Embryonic facial prominence (tissue), 1 donor: ENCODE results near the gene ABLIM1.

Experiments
- DNase-seq: peaks from one replicate; pipeline ENCODE4 v3.0.0-alpha.2; 2016; ENCODE audit errors: extremely low spot score

ABLIM1 gene

DNA sequence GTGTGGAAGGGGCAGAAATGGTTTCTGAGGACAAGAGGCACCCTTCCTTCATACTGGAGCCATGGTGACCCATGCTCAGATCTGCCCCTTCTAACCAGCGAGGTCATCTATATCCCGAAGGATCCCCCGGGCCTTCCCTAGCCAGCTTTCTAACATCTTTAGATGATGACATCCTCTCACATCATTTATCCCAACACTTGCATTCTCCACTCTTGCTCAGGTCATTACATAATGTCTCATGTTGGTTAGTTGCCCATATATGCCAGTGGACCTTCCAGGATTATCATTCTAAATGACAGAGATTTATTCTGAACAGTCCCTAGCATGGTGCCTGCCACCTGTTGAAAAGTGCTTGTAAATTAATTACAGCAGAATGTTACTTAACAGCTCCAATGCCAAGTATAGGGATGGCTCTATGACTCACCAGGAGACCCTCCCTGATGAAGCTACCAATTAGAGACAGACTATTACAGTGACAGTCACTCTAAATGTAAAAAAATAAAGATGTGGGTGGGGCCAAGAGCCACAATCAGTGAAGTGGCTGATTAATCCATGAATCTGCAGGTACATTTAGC, 22.6 kb upstream of the ABLIM1 start:
- no peak for DNase-seq

DNA sequence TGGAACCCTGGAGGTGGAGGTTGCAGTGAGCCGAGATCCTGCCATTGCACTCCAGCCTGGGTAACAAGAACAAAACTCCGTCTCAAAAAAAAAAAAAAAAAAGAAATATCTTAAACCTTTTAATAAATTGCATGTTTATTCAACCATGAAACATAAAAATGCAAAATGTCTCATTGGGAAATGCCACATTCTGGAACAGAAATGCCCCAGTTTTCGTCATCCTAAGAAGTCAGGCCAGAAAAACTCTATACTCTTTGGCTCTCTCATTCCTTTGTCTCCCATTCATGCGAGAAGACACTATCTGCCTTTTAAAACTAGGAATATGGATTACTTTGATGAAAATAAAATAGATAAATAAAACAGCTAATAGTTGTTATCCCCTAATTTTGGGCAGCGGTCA, 21.5 kb upstream of the ABLIM1 start:
- no peak for DNase-seq

DNA sequence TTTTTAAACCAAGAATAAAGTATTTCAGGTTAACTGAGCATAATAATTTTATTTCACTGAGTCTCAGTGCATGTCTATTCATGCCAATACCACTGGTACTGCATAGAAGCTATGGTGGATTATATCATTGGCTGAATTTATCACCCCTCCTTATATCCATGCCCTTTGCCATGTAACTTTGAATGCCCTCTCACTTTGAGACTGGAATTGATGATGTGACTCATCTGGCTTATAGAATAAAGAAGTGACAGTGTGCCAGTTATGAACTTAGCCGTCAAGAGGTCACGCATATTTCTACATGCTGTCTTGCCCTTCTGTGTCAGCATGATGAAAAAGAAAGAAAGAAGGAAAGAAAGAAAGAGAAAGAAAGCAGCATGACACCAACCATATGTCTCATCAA, 20.7 kb upstream of the ABLIM1 start:
- no peak for DNase-seq

DNA sequence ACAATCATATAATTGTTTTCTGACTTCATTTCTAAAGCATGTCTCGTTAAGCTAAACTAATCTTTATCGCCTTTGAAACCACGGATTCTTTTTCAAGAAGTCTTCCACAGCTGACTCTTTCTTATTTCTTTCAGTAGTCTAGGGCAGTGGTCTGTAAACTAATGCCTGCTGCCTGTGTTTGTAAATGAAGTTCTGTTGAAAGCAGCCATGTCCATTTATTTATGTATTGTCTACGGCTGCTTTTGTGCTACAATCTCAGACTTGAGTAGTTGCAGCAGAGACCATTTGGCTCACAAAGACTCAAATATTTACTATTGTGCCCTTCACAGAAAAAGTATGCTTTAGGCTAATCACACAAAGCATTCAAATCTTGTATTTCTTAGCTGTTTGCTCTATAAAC, 20.3 kb upstream of the ABLIM1 start:
- DNase-seq: no peak

DNA sequence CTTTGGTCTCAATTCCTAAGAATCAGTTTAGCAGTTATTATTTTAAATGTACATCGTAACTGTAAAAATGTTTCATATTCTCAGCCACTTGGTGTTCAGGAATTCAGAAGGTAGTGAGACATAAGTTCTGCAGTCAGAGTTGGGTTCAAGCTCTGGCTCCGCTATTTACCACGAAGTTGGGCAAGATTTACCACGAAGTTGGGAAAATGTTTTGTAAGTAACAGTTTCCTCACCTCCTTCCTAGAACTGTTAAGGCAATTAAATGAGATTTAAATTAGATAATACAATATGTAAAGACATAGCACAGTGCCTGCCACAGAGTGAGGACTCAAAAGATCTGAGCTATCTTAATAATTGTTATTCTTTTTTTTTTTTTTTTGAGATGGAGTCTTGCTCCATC, 16.3 kb upstream of the ABLIM1 start:
- DNase-seq: no peak

DNA sequence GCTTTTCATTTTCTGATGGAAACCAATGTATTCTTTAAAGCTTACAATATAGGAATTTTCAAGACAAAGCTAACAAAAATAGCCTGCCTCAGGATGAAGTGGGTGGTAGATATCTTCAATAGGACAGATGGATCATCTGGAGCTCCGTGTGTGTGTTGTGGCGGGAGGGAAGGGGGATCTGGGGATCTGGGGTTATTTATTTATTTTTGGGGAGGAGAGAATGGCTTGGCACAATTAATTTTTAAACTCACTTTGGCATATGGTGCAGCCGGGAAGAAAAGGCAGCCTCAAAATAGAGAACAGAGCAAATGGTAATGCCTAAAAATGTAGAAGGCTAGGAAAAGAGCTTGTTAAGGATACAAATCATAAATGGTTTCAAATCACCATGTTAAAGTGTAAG, 11.6 kb upstream of the ABLIM1 start:
- no peak for DNase-seq

DNA sequence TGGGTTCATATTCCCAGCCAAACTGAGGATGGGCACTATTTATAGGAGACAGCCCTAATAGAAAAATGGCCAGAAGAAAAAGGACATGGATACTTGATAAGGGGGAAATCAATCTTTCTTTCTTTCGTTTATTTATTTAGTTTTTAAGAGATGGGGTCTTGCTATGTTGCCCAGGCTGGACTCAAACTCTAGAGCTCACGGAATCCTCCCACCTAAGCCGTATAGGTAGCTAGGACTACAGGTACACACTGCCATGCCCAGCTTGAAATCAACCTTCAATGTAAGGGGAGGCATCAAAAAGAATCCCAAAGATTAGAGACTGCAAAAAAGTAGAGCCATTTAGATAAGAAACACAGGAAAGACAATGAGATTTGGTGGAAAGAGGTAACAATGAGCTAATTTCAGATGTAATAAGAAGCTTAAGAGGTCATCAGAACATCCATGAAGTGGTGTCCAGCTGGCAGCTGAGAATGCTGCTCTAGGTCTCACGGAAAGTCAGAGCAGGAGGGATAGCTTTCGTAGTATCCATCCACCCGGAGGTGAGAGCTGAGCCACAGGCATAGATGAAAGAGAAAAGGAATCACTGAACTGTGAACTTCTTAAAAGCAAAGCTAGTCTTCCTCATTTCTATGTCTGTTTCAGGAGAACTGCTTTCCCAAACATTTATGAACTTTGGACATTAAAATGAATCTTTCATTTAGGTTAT, 10.5 kb upstream of the ABLIM1 start:
- DNase-seq: no peak

DNA sequence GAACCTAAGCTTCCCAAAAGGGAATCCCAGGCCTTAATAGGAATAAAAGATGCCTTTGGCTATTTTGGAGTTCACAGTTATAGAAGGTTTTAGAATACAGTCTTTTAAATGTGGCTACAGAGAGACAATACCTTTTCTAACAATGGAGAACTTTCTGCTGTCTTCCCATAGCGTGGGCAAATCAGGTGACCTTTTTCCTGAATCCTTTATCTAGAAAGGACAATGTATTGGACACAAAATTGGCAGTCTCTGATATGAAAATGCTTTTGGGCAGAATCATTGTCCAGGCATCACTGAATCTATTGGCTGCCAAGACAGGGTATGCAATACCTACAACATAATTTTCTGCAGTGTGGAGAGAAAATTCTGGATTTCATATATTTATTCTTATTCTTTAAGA, 7.8 kb upstream of the ABLIM1 start:
- DNase-seq: no peak

DNA sequence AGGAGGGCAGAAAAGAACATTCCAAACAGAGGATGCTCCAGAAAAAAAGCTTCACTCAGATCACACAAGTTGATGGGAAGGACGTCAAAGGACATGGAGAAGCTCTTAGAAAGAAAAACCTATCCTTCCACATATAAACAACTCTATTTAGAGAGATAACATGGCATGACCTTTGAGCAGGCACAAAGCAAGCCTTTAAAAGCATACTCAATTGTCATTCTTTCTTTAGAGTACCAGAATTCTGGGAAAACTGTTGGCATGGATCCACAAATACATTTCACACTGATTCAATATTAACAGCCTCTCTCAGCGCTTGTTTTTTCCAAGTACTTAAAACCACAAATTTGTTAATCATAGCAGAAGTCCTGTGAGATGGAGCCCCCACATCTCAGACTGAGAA, 7.3 kb upstream of the ABLIM1 start:
- DNase-seq: no peak

DNA sequence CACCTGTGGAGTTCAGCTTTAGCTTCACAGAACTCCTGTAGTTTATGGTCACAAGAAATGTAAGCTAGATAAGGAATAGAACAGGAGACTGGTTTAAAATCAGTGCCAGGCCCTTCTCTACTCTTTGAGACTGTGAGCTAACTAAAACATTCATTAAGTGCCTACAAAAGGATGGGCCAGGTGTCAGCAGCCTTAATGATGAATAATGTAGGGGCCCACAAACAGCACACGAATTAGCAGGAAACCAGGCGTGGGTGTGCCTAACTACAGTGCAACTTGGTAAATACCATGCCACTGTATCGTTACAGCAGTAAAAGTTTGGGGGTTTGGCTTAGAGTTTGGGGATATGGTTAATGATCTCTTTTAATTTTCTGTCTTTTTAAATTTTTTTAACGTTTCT, 6.1 kb upstream of the ABLIM1 start:
- no peak for DNase-seq

DNA sequence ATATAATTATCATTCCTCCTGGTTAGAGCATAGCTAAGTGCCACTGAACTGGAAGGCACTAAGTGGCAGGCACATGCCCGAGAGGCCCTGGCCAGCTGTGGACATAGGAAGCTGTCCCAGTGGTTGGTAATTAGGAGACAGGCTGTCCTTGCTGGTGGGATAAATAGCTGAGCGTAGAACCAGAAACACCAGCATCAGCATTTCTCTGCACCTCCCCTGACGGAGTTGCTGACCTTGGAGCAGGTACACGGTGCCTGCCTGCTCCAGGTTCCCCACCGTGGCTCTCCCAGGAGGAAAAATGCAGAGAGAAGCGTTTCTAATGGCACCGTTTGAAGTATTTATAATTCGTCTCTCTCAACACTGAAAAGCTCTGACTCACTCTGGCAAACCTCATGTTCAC, 5.6 kb upstream of the ABLIM1 start:
- DNase-seq: no peak

DNA sequence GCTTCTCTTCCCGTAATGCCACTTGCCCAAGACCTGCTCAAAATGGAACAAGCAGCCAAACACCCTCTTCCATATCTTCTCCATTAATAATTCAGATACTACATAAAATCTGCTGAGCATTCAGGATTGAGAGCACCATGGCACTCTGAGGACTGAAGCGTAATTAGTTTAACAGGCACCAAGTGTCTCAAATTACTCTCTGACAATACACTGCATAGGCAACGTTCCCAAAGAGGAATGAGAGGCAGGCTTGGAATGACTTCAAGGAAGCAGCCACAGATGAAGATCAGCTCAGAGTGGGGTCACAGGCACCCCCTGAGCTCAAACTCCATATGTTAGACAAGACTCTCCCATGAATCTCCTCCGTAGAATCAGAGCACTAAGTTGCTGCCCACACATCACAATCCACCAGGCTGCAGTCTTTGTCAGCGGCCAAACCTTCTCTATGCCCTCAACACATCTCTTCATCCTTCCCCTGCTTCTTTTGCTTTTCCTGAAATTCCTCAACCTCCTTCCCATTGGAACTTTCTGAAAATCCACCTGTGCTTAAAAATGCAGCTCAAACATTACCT, 4.7 kb upstream of the ABLIM1 start:
- no peak for DNase-seq

DNA sequence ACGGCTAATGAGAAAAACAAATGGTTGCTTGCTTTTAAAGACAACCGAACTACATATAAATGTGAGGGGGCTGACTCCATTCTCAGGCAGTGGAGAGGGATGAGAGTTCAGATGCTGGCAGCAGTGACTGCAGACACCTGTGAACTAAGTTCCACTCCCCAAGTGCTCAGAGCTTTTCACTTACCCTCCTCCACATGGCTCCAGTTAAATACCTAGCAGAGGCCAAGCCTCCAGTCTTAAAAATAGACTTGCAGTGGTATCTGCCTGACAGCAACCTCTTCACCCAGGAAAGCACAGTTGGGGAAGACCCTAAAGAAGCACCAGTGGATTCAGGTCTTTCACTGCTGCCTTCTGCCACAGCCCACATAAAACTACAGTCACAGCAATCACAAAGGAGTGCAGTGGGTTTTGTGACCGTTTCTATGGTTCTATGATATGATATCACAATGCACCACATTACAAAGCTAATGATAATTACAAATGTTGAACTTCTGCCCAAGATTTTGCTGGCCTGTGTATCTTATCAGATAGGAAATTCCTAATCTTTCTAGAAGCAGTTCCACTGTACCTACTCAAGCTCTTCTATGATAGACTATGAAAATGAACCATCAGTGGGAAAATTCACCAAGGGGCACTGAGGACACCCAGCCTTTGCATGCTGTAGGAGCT, 3.3 kb upstream of the ABLIM1 start:
- no peak for DNase-seq

DNA sequence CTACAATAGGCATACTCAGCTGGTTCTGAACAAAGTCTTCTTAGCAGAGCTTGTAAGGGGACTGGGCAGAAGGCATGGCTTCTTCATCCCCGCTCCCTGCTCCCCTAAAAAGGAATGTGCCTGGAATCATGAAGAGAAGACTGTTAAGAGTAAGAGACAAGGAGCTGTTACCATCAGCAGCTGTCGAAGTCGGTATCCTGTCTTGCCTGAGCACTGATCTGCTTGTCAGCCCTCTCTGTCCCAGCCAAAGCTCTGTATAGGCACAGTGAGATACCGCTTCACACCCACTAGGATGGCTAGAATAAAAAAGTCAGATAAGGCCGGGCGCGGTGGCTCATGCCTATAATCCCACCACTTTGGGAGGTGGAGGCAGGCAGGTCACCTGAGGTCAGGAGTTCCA, 2.4 kb downstream of the ABLIM1 start:
- DNase-seq: no peak

DNA sequence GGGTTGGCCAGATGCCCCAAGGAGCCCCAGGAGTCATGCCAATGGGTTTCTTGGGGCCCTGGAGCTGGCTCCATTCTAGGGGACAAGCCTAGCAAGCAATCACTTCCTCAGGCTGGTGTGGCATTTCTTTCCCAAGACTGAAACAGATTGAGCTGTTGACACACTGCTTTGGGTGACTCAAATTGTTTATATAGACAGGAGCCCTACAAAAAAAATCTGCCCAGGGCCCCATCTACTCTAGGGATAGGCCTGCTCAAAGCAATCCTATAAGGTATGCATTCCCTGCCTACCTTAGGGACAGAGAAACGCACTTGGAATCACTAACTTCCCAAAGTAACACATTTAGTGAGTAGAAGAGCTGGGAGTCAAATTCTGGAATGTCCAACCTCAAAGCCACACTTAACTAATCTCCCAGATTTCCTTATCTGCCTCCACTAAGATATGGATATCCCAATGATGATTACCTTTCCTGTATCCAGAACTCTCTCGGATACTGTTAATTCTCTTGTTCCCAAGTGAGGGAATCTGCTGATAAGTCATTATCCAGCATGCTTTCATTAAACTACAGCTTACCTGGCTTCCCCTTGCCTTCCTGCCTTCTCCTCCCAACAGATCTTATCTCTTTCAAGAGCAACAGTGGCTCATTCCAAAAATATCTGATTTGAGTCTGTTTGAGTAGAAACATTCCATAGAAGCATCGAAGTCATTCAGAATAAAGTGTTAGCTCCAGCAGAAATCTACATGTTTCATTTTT, 3.1 kb downstream of the ABLIM1 start:
- DNase-seq: no peak

DNA sequence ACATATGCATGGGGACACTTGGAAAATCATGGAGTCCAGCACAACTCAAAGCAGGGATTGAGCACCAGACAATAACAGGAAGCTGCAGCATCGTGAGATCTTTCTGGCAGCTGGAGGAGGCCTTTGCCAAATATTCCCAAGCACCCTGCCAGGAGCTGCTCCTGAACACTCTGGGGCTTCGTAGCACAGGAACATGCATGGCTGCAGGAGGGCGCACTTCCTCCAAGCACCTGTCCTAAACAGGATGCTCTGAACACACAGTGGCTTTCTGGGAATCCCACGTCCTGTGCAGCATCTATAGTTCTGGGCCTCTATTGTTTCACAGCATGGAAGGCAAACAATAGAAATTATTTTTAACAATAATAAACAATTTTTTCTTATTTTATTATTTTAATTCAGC, 4.1 kb downstream of the ABLIM1 start:
- no peak for DNase-seq

DNA sequence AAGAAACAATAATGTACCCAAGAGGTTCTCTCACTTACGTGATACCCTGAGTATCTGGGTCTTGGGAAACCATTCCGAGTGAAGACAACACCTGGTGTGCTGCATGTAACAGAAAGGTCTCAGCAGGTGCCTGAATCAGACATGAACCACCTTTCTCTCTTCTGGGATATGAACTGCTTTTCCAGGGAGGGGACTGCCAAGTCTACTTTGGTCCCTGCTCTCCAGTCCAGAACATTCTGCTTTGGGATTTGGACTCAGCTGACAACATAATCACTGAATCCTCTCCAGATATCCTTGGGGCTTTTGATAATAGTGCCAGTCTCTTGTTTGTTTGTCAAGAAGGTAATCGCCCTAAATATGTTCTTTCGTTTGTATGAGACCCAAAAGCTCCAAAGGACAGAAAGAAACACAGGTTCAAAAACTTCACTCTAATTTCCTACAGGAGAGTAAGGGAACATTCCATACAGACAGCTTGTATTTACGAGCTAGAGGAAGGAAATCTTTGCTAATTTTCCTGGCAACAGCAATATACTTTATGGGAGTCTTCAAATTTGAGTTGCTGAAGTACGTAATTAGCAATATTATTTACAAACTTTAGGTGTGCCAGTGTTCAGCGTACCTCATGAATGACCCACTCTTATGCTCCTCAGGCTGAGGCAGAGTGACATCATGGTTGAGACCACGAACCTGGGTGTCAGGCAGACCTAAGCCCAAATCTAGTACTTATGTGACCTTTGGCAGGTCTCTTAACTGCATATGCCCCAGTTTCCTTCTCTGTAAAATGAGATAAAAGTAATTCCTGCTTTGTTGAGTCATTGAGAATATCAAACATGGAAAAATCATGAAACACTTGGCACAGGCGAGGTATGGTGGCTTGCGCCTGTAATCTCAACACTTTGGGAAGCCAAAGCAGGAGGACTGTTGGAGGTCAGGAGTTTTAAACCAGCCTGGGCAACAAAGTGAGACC, 5.4 kb downstream of the ABLIM1 start:
- DNase-seq: no peak

DNA sequence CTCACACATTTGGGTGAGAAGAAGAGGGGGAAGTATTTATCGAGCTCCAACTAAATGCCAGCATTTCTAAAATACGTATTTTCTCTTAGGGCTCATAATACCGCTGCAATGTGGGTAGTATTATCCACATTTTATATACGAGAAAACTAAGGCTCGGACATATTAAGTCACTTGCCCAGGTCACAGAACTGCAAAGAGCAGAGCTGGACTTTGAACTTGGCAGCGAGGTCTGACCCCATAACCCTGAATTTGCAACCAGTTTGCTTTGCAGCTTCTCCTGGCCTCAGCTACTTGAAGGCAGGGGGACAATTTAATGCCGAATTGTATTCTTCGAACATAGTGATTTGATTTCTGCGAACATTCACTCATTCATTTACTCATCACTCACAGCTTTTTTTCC, 7.2 kb downstream of the ABLIM1 start:
- DNase-seq: no peak

DNA sequence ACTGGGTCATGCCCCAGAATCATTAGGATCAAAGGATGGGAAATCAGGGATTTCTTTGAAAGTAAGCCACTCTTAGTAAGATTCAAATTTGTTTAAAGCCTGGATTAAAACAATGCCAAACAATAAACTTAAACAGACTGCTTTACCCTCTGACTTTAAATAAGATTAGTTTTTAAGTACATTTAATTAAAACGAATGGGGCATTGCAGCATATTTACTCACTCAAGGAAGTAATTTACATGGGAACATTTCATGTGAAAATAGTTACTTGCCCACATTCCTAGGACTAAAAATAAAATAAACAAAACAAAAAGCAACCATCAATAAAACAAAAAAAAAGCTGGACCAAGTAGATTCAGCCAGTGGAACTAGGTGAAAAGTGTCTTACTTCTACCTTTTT, 7.8 kb downstream of the ABLIM1 start:
- no peak for DNase-seq

DNA sequence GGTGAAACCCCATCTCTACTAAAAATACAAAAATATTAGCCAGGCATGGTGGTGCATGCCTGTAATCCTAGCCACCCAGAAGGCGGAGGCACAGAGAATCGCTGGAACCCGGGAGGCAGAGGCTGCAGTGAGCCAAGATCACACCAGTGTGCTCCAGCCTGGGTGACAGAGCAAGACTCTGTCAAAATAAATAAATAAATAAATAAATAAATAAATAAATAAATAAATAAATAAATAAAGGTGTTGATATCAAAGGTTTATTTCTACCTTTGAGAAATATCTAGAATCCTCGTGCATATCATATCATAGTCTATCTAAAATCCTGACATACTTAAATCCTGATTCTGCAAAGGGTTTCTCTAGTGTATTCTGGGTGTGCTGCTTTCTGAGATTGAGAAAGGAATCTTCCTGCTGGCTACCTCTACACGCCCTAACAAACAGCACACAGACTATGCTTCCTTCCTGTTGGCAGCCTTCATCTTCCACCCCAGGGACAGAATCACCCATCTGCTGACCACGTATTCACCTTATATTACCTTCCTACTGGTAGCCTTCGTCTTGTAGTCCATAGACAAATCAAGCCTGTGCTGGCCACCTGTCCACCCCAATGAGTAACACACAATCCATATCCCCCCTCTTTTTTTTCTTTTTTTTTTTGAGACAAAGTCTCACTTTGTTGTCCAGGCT, 8.7 kb downstream of the ABLIM1 start:
- no peak for DNase-seq

DNA sequence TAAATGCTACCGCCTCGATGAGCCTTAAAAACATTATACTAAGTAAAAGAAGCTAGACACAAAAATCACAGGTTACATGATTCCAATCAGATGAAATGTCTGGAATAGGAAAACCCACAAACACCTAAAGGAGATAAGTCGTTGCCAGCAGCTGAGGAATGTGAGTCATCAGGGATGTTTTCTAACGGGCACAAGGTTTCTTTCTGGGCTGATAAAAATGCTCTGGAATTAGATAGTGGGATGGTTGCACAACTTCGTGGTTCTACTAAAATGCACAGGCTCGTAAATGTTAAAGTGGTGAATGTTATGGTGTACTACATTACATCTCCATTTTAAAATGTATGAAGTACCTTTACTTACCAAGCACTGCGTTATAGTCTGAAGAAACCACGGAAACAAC, 9.7 kb downstream of the ABLIM1 start:
- no peak for DNase-seq
